Tibial nerve (tissue), 3 donors: ENCODE results near the gene TMEM161A.

Experiments used
- POLR2A ChIP-seq, 2 donors: fragments of 450-650 bp; IDR thresholded peaks; one replicate each; pipeline ENCODE4 v1.6.1; 2017; ENCODE audit warnings: antibody characterized with exemption in 2 of 2, mild to moderate bottlenecking in 2 of 2, moderate library complexity in 2 of 2
- TF ChIP-seq, protein P1 (sequence below), 5 experiments: fragments of 200-600 bp in 3 of 5; fragments of 450-650 bp in 2 of 5; sonication (generic) in 3 of 5; IDR thresholded peaks; one replicate each; pipeline ENCODE4 v1.5.1; 2016 to 2019; ENCODE audit warnings: antibody characterized with exemption in 5 of 5, mild to moderate bottlenecking in 3 of 5, moderate library complexity in 2 of 5

- TF ChIP-seq, protein P1, sequence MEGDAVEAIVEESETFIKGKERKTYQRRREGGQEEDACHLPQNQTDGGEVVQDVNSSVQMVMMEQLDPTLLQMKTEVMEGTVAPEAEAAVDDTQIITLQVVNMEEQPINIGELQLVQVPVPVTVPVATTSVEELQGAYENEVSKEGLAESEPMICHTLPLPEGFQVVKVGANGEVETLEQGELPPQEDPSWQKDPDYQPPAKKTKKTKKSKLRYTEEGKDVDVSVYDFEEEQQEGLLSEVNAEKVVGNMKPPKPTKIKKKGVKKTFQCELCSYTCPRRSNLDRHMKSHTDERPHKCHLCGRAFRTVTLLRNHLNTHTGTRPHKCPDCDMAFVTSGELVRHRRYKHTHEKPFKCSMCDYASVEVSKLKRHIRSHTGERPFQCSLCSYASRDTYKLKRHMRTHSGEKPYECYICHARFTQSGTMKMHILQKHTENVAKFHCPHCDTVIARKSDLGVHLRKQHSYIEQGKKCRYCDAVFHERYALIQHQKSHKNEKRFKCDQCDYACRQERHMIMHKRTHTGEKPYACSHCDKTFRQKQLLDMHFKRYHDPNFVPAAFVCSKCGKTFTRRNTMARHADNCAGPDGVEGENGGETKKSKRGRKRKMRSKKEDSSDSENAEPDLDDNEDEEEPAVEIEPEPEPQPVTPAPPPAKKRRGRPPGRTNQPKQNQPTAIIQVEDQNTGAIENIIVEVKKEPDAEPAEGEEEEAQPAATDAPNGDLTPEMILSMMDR (IDR thresholded peaks at IDR 0.05): no peak
- no peak for TF ChIP-seq POLR2A (IDR thresholded peaks at IDR 0.05)
Observed at GRCh38 chr19:19146865-19147264, 8.6 kb upstream of the TMEM161A start.
